Measurements from ENCODE around the gene MICAL2.

Gene MICAL2

GRCh38 chr11:12071574-12071973 lies 38.8 kb upstream of the MICAL2 start:
- ChIA-PET POLR2A (interaction anchor here (0.6 to 1.6 kb wide), 2 partner anchors 15 to 128 kb away, joined by 3 to 6 read pairs; no protein-coding TSS in a partner anchor), CTCF (interaction anchor here (1.1 kb wide), 1 partner anchor 210 kb away, joined by 8 read pairs; no protein-coding TSS in a partner anchor)
- no peak overlapping the region for H3K4me3 ChIP-seq (ENCODE audit: low read depth, low read length)
- TF ChIP-seq CTCF (IDR thresholded peaks at IDR 0.05; ENCODE audit: insufficient read depth, low read length, missing control alignments): no peak
- no peak for DNase-seq (ENCODE audit: low read depth, low spot score)

GRCh38 chr11:12073436-12073835 lies 37.0 kb upstream of the MICAL2 start:
- no peak overlapping the region for H3K4me3 ChIP-seq (ENCODE audit: low read depth, low read length)
- CTCF ChIA-PET: no interaction called here
- POLR2A ChIA-PET: interaction anchor here (0.7 kb wide), 1 partner anchor 127 kb away, joined by 3 read pairs; no protein-coding TSS in a partner anchor
- no peak for DNase-seq (ENCODE audit: low read depth, low spot score)
- TF ChIP-seq CTCF (IDR thresholded peaks at IDR 0.05; ENCODE audit: insufficient read depth, low read length, missing control alignments): no peak

DNA sequence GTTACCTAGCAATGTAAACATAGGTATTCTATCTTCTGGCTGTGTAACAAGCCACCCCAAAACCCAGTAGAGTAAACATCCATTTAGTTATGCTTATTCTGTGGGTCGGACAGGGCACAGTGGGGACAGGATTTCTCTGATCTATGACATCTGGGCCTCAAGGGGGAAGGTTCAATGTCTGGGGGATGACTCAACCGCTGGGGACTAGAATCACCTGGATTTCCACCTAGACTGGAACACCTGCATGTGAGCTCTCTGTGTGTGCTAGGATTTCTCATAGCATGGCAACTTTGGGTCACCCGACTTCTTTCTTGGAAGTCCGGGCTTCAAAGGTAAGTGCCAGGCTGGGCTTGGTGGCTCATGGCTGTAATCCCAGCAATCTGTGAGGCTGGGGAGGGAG lies 36.5 kb upstream of the MICAL2 start:
- POLR2A ChIA-PET: interaction anchor here (0.6 to 0.7 kb wide), 2 partner anchors 126 to 1142 kb away, joined by 3 read pairs; no protein-coding TSS in a partner anchor
- no peak overlapping the region for H3K4me3 ChIP-seq (ENCODE audit: low read depth, low read length)
- TF ChIP-seq CTCF (IDR thresholded peaks at IDR 0.05; ENCODE audit: insufficient read depth, low read length, missing control alignments): no peak
- DNase-seq (ENCODE audit: low read depth, low spot score): no peak
- CTCF ChIA-PET: no interaction called here

DNA sequence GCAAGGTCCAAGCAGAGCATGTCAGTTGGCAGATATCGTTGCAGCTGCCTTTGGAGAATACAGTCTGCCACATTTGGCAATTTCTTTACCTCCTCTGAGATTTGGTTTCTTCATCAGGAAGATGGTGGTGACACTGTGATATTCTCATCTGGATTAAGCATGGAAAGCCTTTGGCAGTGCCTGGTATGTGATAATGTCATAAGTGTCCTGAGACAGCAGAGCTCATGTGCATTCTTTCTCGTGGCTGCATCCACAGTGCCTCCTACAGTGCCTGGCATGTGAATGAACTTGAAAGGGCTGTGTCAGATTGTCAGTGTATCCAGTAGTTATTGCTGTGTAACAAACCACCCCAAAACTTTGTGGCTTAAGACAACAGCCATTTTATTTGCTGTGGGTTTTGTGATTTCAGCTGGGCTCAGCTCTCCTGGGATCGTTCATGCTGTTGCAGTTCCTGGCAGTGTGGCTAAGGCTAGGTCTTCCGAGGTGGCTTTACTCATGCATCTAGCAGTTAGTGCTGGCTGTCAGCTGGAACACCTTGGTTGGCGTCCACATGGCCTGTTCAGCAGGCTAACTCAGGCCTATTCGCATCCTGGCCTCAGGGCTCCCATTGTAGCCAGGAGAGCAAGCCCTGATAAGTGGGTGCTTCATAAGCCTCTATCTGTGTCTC lies 35.7 kb upstream of the MICAL2 start:
- CTCF ChIA-PET: interaction anchor here (0.9 to 1.4 kb wide), 2 partner anchors 21 to 216 kb away, joined by 3 read pairs; no protein-coding TSS in a partner anchor
- H3K4me3 ChIP-seq (ENCODE audit: low read depth, low read length): no peak overlapping the region
- POLR2A ChIA-PET: no interaction called here
- TF ChIP-seq CTCF (IDR thresholded peaks at IDR 0.05; ENCODE audit: insufficient read depth, low read length, missing control alignments): no peak
- no peak for DNase-seq (ENCODE audit: low read depth, low spot score)

GRCh38 chr11:12075291-12075690 lies 35.1 kb upstream of the MICAL2 start:
- ChIA-PET CTCF (interaction anchor here (0.9 to 1.4 kb wide), 4 partner anchors 8 to 215 kb away, joined by 3 to 6 read pairs (median 3); no protein-coding TSS in a partner anchor), POLR2A (interaction anchor here (1.0 to 3.9 kb wide), 7 partner anchors 8 to 212 kb away, joined by 3 to 89 read pairs (median 11); no protein-coding TSS in a partner anchor)
- TF ChIP-seq CTCF (IDR thresholded peaks at IDR 0.05; ENCODE audit: insufficient read depth, low read length, missing control alignments): no peak

More at GRCh38 chr11:12075291-12075690, 35.1 kb upstream of the MICAL2 start:
- no peak overlapping the region for H3K4me3 ChIP-seq (ENCODE audit: low read depth, low read length)
- DNase-seq (ENCODE audit: low read depth, low spot score): no peak

All from AG04449 (cell line).